Neural progenitor cell (in vitro differentiated cells): ENCODE measurements around the gene C8G. TPM values are rescaled to one million over a fixed set of nuclear protein-coding genes. Genes with fewer than 3 reads are reported as not detected.

Experiments
- DNase-seq: peaks from one replicate; pipeline ENCODE4 v3.0.0-alpha.2; 2016; ENCODE audit warnings: low spot score
- H2AFZ ChIP-seq: fragments of 200-600 bp; sonication (generic); replicated peaks from 2 replicates; pipeline ENCODE4 v1.6.1; 2016; ENCODE audit warnings: antibody characterized with exemption
- H3F3A ChIP-seq: fragments of 200-600 bp; sonication (generic); 2 replicates; pipeline ENCODE4 v1.6.1; 2016; ENCODE audit warnings: antibody characterized with exemption, low read depth
- H3K27ac ChIP-seq: fragments of 200-600 bp; sonication (generic); 2 replicates; pipeline ENCODE4 v1.5.1; 2016; ENCODE audit warnings: mild to moderate bottlenecking
- H3K27me3 ChIP-seq: fragments of 200-600 bp; sonication (generic); 2 replicates; pipeline ENCODE4 v1.6.1; 2016; ENCODE audit warnings: mild to moderate bottlenecking, moderate library complexity
- H3K36me3 ChIP-seq: fragments of 200-600 bp; sonication (generic); 2 replicates; pipeline ENCODE4 v1.5.1; 2016
- H3K4me1 ChIP-seq: fragments of 200-600 bp; sonication (generic); 2 replicates; pipeline ENCODE4 v1.6.1; 2016; ENCODE audit warnings: mixed run types
- H3K4me2 ChIP-seq: fragments of 200-600 bp; sonication (generic); 2 replicates; pipeline ENCODE4 v1.6.1; 2016
- H3K4me3 ChIP-seq: fragments of 200-600 bp; sonication (generic); 2 replicates; pipeline ENCODE4 v1.5.1; 2016
- H3K79me2 ChIP-seq: fragments of 200-600 bp; sonication (generic); 2 replicates; pipeline ENCODE4 v1.6.1; 2016; ENCODE audit warnings: low read depth
- H3K9ac ChIP-seq: fragments of 200-600 bp; sonication (generic); 2 replicates; pipeline ENCODE4 v1.6.1; 2016
- H3K9me3 ChIP-seq: fragments of 200-600 bp; sonication (generic); 2 replicates; pipeline ENCODE4 v1.5.1; 2016; ENCODE audit warnings: low read depth
- H4K20me1 ChIP-seq: fragments of 200-600 bp; sonication (generic); 2 replicates; pipeline ENCODE4 v1.6.1; 2016; ENCODE audit warnings: low read depth
- H3K27ac Mint-ChIP-seq: 3 replicates; pipeline ENCODE4 v1.8.0; 2021; ENCODE audit warnings: mixed read lengths
- H3K27me3 Mint-ChIP-seq: 2 replicates; pipeline ENCODE4 v1.8.0; 2022; ENCODE audit warnings: low read depth, mild to moderate bottlenecking, inconsistent platforms, moderate library complexity, mixed read lengths; ENCODE audit not compliant: insufficient read depth
- H3K36me3 Mint-ChIP-seq: 3 replicates; pipeline ENCODE4 v1.8.0; 2021; ENCODE audit warnings: mixed read lengths
- H3K4me1 Mint-ChIP-seq: 3 replicates; pipeline ENCODE4 v1.8.0; 2021; ENCODE audit warnings: mixed read lengths
- H3K4me3 Mint-ChIP-seq: 3 replicates; pipeline ENCODE4 v1.8.0; 2021; ENCODE audit warnings: mild to moderate bottlenecking, moderate library complexity, mixed read lengths
- H3K9me3 Mint-ChIP-seq: 3 replicates; pipeline ENCODE4 v1.8.0; 2020; ENCODE audit warnings: mixed read lengths
- EZH2 ChIP-seq: fragments of 200-600 bp; sonication (generic); IDR thresholded peaks from 2 replicates; pipeline ENCODE4 v1.6.1; 2017; ENCODE audit warnings: antibody characterized with exemption, mild to moderate bottlenecking, moderate library complexity
- EZH2phosphoT487 ChIP-seq: fragments of 200-600 bp; sonication (generic); IDR thresholded peaks from 2 replicates; pipeline ENCODE4 v1.6.1; 2017; ENCODE audit warnings: antibody characterized with exemption
- total RNA-seq: library from RNA; depleted of rRNA; stranded (reverse); fragments of >200 nt; gene quantifications from 2 replicates; pipeline ENCODE4 v1.2.3, GENCODE V29; 2015; ENCODE audit warnings: low replicate concordance
- TF ChIP-seq, protein P1 (sequence below): fragments of 200-600 bp; sonication (generic); IDR thresholded peaks from 2 replicates; pipeline ENCODE4 v1.5.1; 2017; ENCODE audit warnings: antibody characterized with exemption, mild to moderate bottlenecking

The C8G gene
- total RNA-seq, 1 donor from 2014 or later, result not detected

DNA sequence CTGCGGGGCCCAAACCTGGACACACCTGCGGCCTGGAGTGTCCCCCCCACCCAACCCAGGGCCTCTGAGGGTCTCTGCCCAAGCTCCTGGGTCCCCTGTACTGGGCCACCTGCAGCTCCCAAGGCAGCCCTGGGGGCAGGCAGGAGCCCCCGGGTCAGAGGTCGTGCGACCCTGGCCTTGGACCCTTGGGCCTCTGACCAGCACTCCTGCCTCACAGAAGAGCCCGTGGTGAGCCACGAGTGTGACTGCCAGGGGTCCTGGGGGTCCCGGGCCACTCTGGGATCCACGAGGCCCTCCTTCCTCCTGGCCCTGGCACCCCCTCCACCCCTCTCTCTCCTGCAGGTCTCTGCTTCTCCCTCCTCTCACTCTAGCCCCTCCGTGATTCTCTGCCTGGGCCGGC, 27.3 kb downstream of the C8G start:
- Histone ChIP-seq H3K4me2 (no peak overlapping the region), H3K9ac (no peak overlapping the region), H4K20me1 (no peaks in the 10 kb centered on the region), H2AFZ (no peak overlapping the region), H3K36me3 (no peaks in the 10 kb centered on the region), H3K27ac (no peak overlapping the region), H3F3A (no peaks in the 10 kb centered on the region), H3K4me1 (peaks cover 2% of the 10 kb centered on the region), H3K9me3 (no peaks in the 10 kb centered on the region), H3K27me3 (peaks cover 7% of the 10 kb centered on the region), H3K4me3 (no peak overlapping the region), H3K79me2 (no peaks in the 10 kb centered on the region)
- no peaks in the 10 kb centered on the region for H3K9me3 Mint-ChIP-seq
- H3K4me1 Mint-ChIP-seq, result peaks cover 2% of the 10 kb centered on the region
- DNase-seq, result no peak
- no peak overlapping the region for H3K27ac Mint-ChIP-seq
- no peak for TF ChIP-seq EZH2
- no peak for TF ChIP-seq EZH2phosphoT487
- TF ChIP-seq, protein P1, sequence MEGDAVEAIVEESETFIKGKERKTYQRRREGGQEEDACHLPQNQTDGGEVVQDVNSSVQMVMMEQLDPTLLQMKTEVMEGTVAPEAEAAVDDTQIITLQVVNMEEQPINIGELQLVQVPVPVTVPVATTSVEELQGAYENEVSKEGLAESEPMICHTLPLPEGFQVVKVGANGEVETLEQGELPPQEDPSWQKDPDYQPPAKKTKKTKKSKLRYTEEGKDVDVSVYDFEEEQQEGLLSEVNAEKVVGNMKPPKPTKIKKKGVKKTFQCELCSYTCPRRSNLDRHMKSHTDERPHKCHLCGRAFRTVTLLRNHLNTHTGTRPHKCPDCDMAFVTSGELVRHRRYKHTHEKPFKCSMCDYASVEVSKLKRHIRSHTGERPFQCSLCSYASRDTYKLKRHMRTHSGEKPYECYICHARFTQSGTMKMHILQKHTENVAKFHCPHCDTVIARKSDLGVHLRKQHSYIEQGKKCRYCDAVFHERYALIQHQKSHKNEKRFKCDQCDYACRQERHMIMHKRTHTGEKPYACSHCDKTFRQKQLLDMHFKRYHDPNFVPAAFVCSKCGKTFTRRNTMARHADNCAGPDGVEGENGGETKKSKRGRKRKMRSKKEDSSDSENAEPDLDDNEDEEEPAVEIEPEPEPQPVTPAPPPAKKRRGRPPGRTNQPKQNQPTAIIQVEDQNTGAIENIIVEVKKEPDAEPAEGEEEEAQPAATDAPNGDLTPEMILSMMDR, result no peak
- no peaks in the 10 kb centered on the region for H3K36me3 Mint-ChIP-seq
- no peak overlapping the region for H3K4me3 Mint-ChIP-seq
- H3K27me3 Mint-ChIP-seq, result peaks cover 5% of the 10 kb centered on the region

DNA sequence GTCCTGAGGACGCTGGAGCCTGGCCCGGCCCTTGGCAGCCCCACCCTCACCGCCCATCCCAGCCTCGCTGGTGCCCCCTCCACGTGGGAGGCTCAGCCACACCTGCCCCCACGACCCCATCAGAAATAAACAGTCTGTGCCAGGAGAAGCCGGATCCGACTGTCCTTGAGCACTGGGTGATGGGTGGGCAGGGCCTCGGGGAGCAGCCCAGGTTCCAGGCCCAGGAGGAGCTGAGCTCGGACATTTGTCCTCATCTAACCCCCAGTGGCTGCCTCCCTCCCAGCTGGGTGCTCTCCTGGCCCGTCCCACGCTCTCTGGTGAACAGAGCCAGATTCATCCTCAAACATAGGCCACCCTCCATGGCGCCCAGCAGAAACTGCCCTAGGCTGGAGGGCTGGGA, 27.7 kb downstream of the C8G start:
- no peak overlapping the region for H3K4me2 ChIP-seq
- H3K4me1 ChIP-seq, result peaks cover 6% of the 10 kb centered on the region
- no peaks in the 10 kb centered on the region for H3K79me2 ChIP-seq
- Mint-ChIP-seq H3K36me3 (no peaks in the 10 kb centered on the region), H3K4me3 (no peak overlapping the region), H3K27me3 (peaks cover 5% of the 10 kb centered on the region), H3K27ac (no peak overlapping the region), H3K4me1 (peaks cover 2% of the 10 kb centered on the region), H3K9me3 (no peaks in the 10 kb centered on the region)
- DNase-seq, result no peak
- no peaks in the 10 kb centered on the region for H4K20me1 ChIP-seq
- no peaks in the 10 kb centered on the region for H3K9me3 ChIP-seq
- no peak overlapping the region for H3K9ac ChIP-seq
- no peak overlapping the region for H3K4me3 ChIP-seq
- no peaks in the 10 kb centered on the region for H3K36me3 ChIP-seq
- peaks cover 11% of the 10 kb centered on the region for H3K27me3 ChIP-seq
- no peak overlapping the region for H2AFZ ChIP-seq
- no peak overlapping the region for H3K27ac ChIP-seq
- TF ChIP-seq, protein P1, result no peak
- no peak for TF ChIP-seq EZH2phosphoT487
- no peak for TF ChIP-seq EZH2
- no peaks in the 10 kb centered on the region for H3F3A ChIP-seq

DNA sequence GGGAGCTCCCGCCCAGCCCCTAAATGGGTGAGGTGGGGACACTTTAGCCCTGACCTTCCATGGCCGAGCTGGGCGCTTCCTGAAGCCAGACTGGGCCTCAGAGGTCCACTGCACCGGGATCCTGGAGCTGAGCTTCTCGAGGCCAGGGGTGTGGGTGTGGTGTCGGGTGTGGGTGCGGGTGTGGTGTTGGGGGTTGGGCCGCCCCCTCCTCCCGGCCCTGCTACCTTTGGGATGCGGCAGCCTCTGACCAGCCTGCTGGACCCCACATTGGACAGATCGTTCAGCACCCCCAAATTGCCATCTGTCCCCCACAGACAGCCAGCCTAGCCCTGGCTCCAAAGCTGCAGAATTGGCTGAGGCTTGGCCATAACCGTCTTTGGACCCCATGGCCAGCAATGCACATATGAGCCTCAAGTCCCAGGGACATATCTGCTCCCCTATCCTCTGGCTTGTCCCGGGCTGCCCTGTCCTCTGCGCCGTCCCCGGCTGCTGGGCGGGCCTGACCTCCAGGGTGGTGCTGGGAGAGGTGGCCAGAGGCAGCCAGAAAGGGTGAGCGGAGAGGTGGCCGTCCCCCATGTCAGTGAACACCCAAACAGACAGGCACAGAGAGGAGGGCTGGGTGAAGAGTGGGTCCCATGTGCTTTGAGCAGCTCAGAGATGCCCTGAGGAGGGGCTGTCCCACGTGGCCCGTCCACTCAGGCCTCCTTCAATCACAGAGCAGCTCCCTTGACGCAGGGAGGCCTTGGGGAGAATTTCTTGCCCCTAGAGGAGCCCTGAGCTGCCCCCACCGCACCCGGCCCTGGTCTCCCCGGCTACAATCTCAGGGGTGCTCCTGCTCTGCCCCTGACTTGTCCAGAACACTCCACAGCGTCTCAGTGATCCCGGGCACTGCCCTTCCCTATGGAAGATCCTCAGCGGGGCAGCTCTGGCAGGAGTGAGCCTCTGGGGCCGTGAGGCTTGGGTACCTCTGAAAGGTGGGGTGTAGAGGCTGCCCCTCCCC, 28.9 kb downstream of the C8G start:
- peaks cover 7% of the 10 kb centered on the region for H3K4me1 ChIP-seq
- H3K9ac ChIP-seq, result no peak overlapping the region
- H3K4me3 ChIP-seq, result no peak overlapping the region
- no peak for DNase-seq
- H3K27ac ChIP-seq, result no peak overlapping the region
- no peaks in the 10 kb centered on the region for H4K20me1 ChIP-seq
- H3K27me3 Mint-ChIP-seq, result peaks cover 5% of the 10 kb centered on the region
- no peaks in the 10 kb centered on the region for H3K79me2 ChIP-seq
- no peaks in the 10 kb centered on the region for H3K36me3 Mint-ChIP-seq
- TF ChIP-seq, protein P1, result no peak
- TF ChIP-seq EZH2 (no peak), EZH2phosphoT487 (no peak)
- no peaks in the 10 kb centered on the region for H3K36me3 ChIP-seq
- H3K9me3 ChIP-seq, result no peaks in the 10 kb centered on the region
- peaks cover 2% of the 10 kb centered on the region for H3K4me1 Mint-ChIP-seq
- no peak overlapping the region for H3K4me3 Mint-ChIP-seq
- peaks cover 2% of the 10 kb centered on the region for H3F3A ChIP-seq
- no peak overlapping the region for H3K4me2 ChIP-seq
- H3K27me3 ChIP-seq, result peaks cover 17% of the 10 kb centered on the region
- no peaks in the 10 kb centered on the region for H3K9me3 Mint-ChIP-seq
- no peak overlapping the region for H2AFZ ChIP-seq
- H3K27ac Mint-ChIP-seq, result no peak overlapping the region
